HG03066 (cell line): ENCODE results near the gene CTNNA2.

ENCODE experiments used
- ATAC-seq: cut with Tn5 transposase; IDR thresholded peaks from one replicate; pipeline ENCODE4 v1.9.1; 2021; ENCODE audit warnings: low read depth; ENCODE audit not compliant: unreplicated experiment

The CTNNA2 gene

GRCh38 chr2:79966882-79967281 is 454.0 kb downstream of the CTNNA2 start:
- no peak for ATAC-seq

GRCh38 chr2:79971807-79972206 is 459.0 kb downstream of the CTNNA2 start:
- no peak for ATAC-seq

GRCh38 chr2:79972661-79973060 is 459.8 kb downstream of the CTNNA2 start:
- ATAC-seq, result no peak

DNA sequence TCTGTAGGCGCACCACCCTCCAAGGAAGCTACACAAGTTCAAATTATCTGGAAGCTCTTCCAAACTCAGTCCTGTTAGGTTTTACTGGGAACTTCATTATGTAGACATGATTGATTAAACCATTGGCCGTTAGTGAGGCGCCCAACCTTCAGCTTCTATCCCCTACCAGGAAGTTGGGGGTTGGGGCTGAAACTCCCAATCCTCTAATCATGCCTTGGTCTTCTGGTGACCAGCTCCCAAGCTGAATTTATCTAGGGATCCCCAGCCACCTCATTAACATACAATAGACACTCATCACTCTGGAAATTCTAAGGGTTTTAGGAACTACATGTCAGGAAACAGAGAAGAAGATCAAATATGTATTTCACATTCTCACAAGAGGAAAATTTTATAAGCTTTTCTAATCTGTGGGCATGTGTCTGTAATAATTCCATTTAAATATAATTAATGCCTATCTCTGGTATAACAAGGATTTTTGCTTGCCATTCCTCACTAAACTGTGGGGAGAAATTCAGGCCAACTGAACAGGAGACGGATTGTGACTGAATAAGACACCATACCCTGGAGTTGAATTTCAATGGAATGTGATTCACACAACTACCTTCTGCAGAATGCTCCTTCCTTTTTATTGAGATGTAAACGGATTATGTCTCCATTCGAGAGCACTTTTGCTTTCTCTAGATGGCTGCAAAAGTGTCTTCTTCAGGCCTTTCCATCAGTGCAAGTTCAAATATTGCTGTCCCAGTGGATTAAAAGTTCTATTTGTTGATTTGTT is 463.1 kb downstream of the CTNNA2 start:
- no peak for ATAC-seq

DNA sequence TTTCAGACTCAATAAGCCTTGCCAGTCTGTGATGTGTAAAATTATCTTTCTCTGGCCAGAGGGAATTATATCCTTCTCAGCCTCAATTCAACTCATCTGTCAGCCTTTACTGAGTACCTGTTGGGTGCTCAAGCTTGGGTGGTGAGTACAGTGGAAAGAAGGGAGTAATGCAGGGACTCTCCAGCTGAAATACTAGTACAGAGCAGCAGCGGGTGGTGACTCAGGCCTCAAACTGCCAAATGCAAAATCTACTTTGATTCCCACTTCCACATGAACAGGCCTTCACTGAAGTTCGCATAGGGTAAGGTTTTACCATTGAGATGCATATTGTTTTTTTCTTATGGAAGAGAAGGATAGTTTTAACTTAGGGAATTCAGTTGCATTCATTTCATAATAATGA is 464.9 kb downstream of the CTNNA2 start:
- no peak for ATAC-seq

DNA sequence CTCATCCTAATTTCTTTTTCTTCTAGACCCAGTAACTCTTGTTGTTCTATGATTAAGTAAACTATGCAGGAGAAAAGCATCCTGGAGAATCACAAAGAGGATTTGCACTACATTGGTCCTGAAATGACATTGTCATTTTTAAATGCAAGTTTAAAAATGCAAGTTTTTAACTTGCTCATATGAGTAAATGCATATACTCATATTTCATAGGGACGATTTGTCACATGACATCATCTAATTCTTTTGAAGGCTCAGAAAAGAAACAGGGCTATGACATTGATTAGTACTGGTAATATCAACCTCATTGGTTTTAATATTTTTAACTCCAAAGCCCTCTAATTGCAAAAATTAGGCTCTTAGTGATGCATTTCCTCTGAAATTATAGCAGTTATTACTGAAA is 467.3 kb downstream of the CTNNA2 start:
- ATAC-seq, result no peak

DNA sequence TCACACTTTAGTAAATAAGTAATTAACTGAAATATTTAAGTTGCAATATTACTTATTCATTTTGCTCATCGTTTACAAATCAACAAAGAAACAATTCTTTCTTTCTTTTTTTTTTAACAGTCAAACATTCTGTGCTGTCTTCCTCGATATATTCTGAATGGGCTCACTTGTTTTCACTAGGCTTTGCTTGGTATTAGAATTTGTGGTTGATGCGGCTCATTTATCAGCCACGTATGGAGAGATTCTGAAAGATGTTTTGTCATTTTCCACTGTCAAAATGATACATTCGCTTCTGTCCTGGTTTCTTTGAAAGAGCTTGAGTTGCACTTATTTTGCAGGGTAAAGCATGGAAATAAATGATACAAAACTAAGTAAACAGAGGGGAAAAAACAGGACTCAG is 468.0 kb downstream of the CTNNA2 start:
- ATAC-seq, result no peak

GRCh38 chr2:79981316-79981715 is 468.5 kb downstream of the CTNNA2 start:
- ATAC-seq, result no peak

- ATAC-seq, result no peak
Observed at GRCh38 chr2:79982445-79982844, 469.6 kb downstream of the CTNNA2 start.

DNA sequence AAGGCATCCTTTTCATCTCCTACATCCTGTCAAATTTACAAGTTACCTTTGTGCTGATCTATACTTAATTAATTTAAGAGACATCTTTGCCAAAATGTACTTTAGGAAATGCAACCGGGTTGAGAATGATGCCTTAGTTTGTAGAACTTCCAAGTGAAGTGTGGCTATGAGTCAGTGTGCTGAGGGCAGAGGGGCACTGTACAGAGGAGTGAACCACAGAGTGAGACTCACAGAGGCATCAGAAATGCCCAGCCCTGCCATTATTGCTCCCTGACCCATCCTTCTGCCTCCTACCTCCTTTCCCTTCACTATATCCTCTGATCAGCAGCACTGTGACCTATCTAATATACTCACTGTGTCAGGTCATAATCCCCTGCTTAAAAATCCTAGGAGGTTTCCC is 471.6 kb downstream of the CTNNA2 start:
- ATAC-seq, result no peak

DNA sequence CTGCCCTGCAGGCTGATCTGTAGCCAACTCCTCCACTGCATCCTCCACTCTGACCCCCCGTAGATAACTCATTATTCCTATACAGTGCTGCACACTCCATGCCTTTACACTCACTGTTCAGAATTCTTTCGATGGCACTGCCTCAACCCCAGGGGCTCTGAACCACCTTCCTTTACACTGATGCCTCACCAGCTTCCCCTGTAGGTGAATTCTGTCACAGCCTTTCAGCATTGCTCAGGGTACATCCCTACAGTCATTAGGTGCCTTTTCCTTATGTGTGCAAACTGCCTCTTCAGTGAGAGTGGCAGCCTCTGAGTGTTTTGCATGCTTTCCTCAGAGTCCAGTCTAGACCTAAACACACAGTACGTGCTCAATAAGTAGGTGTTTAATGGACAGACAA is 472.3 kb downstream of the CTNNA2 start:
- ATAC-seq, result no peak

GRCh38 chr2:79985571-79985970 is 472.7 kb downstream of the CTNNA2 start:
- no peak for ATAC-seq

DNA sequence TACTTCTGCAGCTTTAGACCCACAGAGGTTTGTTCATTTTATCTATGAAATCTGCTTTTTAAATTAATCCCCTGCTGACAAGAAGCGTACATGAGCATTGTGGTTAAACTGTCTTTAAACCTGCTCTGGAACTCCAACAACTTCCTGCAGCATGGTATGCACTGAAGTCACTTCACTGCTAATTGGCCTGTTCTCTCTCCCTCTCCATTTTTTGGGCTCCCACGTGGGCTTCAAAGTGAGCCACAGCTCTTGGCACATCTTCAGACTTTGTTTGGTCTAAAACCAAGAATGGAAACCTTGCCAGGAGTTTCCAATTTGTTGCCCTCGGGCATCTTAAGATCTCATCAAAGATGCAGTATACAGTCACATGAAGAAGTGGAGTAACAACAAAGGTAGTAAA is 480.3 kb downstream of the CTNNA2 start:
- ATAC-seq, result no peak

DNA sequence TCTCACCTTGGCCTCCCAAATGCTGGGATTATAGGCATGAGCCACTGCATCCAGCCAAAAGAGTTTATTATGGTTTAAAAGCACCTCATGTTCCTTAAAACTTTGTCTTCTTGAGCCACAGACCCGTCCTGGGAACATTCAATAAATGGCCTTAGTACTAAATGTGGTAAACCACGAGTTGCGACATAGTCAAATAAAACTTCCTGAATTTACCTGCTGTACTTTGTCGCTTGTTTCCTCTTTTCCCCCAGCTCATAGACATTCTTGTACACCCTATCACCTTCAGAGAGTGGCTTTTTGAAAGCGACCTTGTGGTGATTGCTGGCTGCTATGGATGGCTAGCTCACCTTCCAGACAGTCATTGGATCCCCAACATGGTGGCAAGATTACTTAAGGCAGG is 481.3 kb downstream of the CTNNA2 start:
- no peak for ATAC-seq

- ATAC-seq, result no peak
Observed at GRCh38 chr2:79994965-79995364, 482.1 kb downstream of the CTNNA2 start.

DNA sequence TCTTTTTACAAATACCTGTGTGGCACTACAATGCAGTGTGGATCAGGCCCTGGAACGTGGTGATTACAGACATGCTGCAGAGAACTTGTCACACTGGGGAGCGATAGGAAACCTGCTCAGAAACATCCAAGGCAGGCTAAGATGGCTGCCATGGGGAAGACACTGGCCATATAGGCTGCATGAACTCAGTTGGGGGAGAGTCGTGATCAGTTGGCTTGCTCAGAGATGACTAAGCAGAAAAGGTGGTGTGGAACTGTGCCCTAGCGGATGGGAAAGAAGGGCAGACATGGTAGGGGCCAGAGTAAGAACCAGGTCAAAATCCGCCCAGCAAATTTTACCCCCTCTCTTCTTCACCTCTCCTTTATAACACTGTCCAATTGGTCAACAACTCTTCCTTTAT is 483.9 kb downstream of the CTNNA2 start:
- ATAC-seq, result no peak

- no peak for ATAC-seq
Observed at GRCh38 chr2:80001701-80002101, 488.9 kb downstream of the CTNNA2 start.

- no peak for ATAC-seq
Observed at GRCh38 chr2:80002112-80002511, 489.3 kb downstream of the CTNNA2 start.

DNA sequence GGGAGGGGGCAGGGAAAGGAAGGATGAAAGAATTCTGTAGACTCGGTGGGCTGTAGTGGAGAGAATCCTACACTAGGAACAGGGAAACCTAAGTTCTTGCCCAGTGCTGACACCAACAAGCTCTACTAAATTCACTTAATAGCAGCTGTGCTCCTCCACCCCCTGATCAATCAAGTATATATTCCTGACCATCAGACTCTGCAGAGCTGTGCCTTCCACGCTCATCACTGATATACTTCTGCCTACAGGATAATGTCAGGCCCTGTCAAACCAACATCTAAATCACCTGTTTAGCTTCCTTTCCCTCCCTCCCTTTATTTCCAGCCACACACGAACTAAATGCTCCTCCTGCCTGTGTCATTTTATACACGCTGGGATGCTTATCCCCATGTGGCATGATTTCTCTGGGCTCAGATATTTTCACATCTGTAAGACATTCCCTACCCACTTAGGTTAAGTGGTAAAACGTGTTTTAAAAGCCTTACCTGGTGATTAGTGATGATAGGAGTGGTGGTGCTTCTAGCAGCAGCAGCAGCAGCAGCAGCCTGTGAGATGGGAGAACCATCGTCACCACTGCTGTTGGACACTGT is 489.8 kb downstream of the CTNNA2 start:
- ATAC-seq, result no peak

- ATAC-seq, result no peak
Observed at GRCh38 chr2:80007777-80008503, 495.1 kb downstream of the CTNNA2 start.

DNA sequence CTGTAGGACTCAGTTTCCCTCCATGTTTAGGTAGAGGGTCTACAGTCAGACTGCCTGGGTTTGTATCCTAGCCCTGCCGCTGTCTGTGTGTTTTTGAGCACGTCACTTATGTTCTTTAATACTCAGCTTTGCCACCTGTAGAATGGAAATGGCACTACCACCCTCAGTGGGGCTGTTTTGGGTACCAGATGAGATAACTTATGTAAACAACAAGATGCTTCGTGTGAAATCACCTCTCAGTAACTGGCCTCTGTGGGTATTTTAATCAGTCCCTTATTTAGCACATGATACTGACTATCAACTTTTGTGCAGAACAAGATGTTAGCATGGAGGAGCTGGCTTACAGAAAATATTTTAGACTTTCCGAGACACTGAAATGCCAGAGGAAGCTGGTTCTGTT is 495.7 kb downstream of the CTNNA2 start:
- ATAC-seq, result no peak

DNA sequence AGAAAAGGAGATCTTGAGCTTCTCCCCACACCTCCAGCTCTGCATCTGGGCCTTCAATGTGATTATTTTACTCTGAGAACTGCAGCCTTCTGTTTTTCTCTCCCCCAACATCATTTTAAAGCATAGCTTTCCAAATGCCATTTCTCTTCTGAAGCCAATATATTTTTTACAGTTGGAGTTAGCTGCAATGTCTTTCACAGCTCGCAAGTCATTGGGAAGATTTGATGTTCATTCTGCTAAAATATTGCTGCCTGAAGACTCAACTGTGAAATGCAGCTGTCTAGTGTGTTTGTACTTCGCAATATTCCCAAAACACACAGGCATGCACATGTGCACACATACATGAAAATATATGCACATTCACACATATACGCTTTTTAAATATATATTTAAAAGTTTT is 496.4 kb downstream of the CTNNA2 start:
- ATAC-seq, result no peak
